ENCODE measurements around the gene VEPH1. TPM values are rescaled to one million over a fixed set of nuclear protein-coding genes. Genes with fewer than 3 reads are reported as not detected.
A peak's percentile ranks its signal among the peaks of the same experiment; 100 is the strongest.

Gene VEPH1
- total RNA-seq, 1 donor from 2014 or later = 10.8 TPM

GRCh38 chr3:157523814-157524213 is 20.6 kb upstream of the VEPH1 start:
- DNase-seq (ENCODE audit: low spot score) = no peak

- DNase-seq (ENCODE audit: low spot score) = no peak
Measured at GRCh38 chr3:157522648-157523047, 19.4 kb upstream of the VEPH1 start.

- DNase-seq (ENCODE audit: low spot score) = no peak
Measured at GRCh38 chr3:157520485-157521150, 17.4 kb upstream of the VEPH1 start.

- no peak for DNase-seq (ENCODE audit: low spot score)
Measured at GRCh38 chr3:157518881-157519280, 15.7 kb upstream of the VEPH1 start.

- DNase-seq (ENCODE audit: low spot score) = no peak
Measured at GRCh38 chr3:157516928-157517327, 13.7 kb upstream of the VEPH1 start.

- DNase-seq (ENCODE audit: low spot score) = no peak
Measured at GRCh38 chr3:157515398-157515797, 12.2 kb upstream of the VEPH1 start.

GRCh38 chr3:157514371-157514895 is 11.2 kb upstream of the VEPH1 start:
- no peak for DNase-seq (ENCODE audit: low spot score)

GRCh38 chr3:157513585-157513984 is 10.4 kb upstream of the VEPH1 start:
- DNase-seq (ENCODE audit: low spot score) = no peak

GRCh38 chr3:157512534-157512933 is 9.3 kb upstream of the VEPH1 start:
- DNase-seq (ENCODE audit: low spot score) = no peak

GRCh38 chr3:157508461-157508860 is 5.2 kb upstream of the VEPH1 start:
- no peak for DNase-seq (ENCODE audit: low spot score)

GRCh38 chr3:157501863-157502262 is 1.4 kb downstream of the VEPH1 start:
- no peak for DNase-seq (ENCODE audit: low spot score)

GRCh38 chr3:157500232-157500631 is 3.0 kb downstream of the VEPH1 start:
- no peak for DNase-seq (ENCODE audit: low spot score)

- DNase-seq (ENCODE audit: low spot score) = peak; percentile 67
Measured at GRCh38 chr3:157499342-157499963, 3.8 kb downstream of the VEPH1 start.

GRCh38 chr3:157498371-157498770 is 4.8 kb downstream of the VEPH1 start:
- DNase-seq (ENCODE audit: low spot score) = no peak

- DNase-seq (ENCODE audit: low spot score) = no peak
Measured at GRCh38 chr3:157495846-157496245, 7.4 kb downstream of the VEPH1 start.

- DNase-seq (ENCODE audit: low spot score) = no peak
Measured at GRCh38 chr3:157494581-157495281, 8.5 kb downstream of the VEPH1 start.

GRCh38 chr3:157493627-157494550 is 9.3 kb downstream of the VEPH1 start:
- no peak for DNase-seq (ENCODE audit: low spot score)

GRCh38 chr3:157491136-157491535 is 12.1 kb downstream of the VEPH1 start:
- DNase-seq (ENCODE audit: low spot score) = no peak

- DNase-seq (ENCODE audit: low spot score) = no peak
Measured at GRCh38 chr3:157488144-157488543, 15.1 kb downstream of the VEPH1 start.

- no peak for DNase-seq (ENCODE audit: low spot score)
Measured at GRCh38 chr3:157487339-157487738, 15.9 kb downstream of the VEPH1 start.

- no peak for DNase-seq (ENCODE audit: low spot score)
Measured at GRCh38 chr3:157479464-157480243, 23.6 kb downstream of the VEPH1 start.

All from ureter (tissue), 1 donor.